CD4-positive, alpha-beta T cell treated with Interleukin-17A for 4 hours (primary cell): ENCODE results near the gene STMND1.

Experiments
- DNase-seq: peaks from one replicate; pipeline ENCODE4 v3.0.0-alpha.2; 2020; ENCODE audit warnings: mixed read lengths

Gene STMND1

DNA sequence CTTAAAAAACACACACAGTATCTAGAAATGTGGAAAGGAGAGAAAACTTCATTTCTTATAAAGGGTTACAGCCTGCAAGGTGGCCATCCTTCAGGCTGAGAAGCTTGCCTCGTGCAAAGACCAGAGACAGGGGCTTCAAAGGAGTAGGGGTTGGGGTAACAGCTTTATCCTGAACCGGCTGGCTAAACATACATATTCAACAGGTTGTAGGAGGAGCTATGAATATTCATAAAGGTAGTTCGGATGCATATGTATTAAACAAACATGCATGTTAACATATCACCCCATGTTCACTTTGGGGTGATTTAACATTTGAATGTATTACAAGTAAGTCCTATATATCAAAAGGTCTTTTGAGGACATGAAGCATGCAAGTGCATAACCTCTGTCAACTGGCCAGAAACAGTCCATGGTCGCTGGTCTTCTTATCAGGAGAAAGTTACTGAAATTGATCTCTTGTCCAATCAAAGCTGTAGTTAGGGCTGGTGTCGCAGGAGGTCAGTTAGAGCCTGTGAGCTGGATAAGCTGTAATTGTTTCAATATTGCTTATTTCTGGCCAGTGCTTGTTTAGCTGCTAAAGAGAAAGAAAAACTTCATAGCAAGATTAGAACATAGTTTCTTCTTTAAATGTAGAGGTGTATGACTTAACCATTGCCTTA is 2.3 kb upstream of the STMND1 start:
- no peak for DNase-seq

DNA sequence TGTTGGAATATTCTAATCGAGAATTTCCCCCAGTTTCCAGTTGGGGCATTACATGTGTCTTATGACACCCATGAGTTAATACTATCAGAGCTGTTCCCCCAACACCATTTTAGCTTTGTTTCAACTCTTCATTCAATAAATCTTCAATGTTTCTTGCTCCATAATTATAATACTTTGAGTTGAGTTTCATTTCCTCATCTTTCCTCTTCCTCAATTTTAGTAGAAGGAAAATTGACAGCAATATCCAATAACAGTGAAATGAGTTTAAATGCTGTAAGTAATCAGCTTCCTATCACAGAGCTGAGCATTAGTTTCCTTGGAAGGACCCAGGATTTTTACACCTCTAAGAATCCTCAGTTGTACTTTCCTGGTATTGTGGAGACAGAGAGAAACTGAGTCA is 1.0 kb upstream of the STMND1 start:
- no peak for DNase-seq

DNA sequence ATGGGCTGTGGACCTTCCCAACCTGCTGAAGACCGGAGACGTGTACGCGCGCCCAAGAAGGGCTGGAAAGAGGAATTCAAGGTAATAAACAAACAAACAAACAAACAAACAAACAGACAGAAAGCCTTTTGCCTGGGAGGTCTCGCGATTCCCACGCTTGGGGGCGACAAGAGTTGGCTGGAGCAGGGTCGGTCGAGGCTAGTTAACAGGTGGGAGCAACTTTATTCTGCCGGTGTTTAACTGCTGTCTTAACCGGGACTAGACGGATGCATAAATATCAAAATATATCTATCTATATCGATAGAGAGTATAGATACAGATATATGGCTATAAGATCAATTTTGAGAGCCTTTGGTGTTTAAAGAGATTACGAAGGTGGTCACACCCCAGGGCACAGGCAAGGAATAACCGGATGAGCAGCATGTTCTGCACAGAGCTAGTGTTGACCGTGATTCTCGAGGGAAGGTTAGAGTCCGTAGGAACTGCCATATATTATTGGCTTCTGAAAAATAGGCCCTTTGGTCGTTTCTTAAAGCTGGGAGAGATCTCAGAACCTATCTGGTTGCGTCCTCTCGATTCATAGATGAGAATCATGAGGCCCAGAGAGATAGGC is 514 bp downstream of the STMND1 start:
- DNase-seq, result no peak

DNA sequence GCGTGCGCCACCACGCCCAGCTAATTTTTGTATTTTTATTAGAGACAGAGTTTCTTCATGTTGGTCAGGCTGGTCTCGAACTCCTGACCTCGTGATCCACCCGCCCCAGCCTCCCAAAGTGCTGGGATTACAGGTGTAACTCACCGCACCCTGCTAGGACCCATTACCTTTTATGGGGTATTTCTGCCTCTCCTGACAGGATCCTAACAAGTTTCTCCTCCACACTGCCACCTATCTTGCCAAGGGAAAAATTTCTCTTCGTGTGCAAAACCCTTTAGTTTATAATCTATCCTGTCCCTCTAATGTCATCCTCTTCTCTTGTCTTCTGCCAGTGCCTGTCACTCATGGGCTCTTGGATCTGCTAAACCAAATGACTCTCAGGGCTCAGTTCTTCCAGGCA is 1.9 kb downstream of the STMND1 start:
- no peak for DNase-seq

- DNase-seq, result no peak
Measured at GRCh38 chr6:17107863-17108262, 6.0 kb downstream of the STMND1 start.

- DNase-seq, result no peak
Measured at GRCh38 chr6:17115251-17116116, 13.6 kb downstream of the STMND1 start.

GRCh38 chr6:17116117-17116440 is 14.2 kb downstream of the STMND1 start:
- DNase-seq, result no peak

- no peak for DNase-seq
Measured at GRCh38 chr6:17120019-17120418, 18.2 kb downstream of the STMND1 start.

DNA sequence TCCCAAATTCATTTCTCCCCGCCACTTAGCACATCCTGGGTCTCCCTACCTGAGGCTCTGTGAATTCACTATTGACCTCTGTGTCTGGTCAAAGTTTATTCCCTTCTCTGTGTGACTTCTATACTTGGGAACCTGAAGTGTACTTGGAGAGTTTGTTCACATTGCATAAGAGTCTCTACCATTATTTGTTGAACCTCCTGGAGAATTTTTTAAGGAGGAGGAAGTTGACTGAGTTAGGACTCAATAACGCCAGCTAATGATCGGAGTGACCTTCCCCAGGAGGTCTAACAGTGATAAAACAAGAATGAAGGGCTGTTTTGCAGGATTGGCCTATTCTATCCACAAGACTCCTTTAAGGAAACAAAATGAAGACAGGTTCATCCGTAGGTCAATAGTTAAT is 23.6 kb downstream of the STMND1 start:
- DNase-seq, result no peak

- DNase-seq, result no peak
Measured at GRCh38 chr6:17130786-17131185, 28.9 kb downstream of the STMND1 start.

DNA sequence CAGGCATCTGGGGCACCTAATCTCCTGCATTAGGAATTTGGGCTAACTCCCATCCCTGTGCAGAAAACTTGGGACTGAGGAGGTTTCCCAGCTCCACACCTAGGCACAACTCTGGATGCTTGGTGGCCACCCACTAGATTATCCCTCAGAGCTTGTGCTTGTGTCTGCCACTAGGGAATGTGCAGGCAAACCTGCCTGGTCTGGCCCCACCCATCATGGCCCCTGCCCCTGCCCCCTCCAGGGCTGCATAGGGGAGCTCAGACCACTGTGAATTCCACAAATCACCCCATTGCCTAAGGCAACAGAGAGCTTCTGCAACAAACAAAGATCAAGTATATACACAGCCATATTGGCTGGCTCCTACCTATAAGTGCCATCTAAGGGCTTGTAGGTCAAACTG is 31.1 kb downstream of the STMND1 start:
- DNase-seq, result no peak

DNA sequence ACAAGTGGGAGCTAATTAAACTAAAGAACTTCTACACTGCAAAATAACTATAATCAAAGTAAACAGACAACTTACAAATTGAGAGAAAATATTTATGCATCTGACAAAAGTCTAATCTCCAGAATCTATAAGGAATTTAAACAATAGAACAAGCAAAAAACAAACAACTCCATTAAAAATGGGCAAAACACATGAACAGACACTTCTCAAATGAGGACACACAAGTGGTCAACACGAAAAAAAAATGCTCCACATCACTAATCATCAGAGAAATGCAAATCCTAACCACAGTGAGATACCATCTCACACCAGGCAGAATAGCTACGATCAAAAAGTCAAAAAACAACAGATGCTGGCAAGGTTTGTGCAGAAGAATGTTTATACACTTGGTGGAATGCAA is 36.2 kb downstream of the STMND1 start:
- no peak for DNase-seq

DNA sequence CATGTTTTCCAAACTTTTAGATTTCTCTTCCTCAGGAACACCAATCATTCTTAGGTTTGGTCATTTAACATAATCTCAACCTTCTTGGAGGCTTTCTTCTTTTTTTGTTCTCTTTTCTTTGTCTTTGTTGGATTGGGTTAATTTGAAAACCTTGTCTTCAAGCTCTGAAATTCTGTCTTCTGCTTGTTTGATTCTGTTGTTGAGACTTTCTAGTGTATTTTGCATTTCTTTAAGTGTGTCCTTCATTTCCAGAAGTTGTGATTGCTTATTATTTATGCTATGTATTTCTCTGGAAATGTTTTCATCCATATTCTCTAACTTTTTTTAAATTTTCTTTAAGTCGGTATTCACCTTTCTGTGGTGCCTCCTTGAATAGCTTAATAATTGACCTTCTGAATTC is 42.2 kb downstream of the STMND1 start:
- no peak for DNase-seq

GRCh38 chr6:17149571-17149970 is 47.7 kb downstream of the STMND1 start:
- no peak for DNase-seq

DNA sequence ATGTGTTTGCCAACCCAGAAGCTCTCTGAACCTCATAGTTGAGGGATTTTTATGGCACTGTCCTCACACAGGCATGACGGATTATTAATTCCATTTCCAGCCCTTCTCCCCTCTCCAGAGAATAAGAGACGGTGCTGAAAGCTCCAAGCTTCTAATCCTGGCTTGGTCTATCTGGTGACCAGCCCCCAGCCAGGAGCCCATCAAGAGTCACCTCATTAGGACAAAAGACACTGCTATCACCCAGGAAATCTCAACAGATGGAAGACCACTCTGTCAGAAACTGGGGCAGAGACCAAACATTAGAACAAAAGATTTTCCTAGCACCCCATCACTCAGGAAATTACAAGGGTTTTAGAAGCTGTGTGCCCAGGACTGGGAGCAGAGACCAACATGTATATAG is 48.2 kb downstream of the STMND1 start:
- DNase-seq, result no peak

DNA sequence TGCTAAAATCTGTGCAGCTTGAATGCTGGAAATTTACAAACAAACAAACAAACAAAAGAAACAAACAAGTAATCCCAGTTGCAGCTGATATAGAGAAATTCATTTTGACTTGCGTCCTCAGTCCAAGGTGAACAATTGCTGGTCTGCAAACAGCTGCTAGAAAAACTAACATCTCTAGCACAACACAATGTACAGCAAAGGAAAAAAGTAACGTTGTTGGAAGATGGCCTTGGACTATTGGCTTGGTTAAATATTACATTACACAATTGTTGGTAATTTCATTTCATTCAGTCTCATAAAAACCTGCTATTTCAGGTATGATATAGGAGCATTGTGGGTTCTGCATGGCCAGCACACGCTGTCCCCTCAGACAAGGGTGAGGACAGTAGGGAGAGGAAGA is 50.0 kb downstream of the STMND1 start:
- DNase-seq, result no peak

DNA sequence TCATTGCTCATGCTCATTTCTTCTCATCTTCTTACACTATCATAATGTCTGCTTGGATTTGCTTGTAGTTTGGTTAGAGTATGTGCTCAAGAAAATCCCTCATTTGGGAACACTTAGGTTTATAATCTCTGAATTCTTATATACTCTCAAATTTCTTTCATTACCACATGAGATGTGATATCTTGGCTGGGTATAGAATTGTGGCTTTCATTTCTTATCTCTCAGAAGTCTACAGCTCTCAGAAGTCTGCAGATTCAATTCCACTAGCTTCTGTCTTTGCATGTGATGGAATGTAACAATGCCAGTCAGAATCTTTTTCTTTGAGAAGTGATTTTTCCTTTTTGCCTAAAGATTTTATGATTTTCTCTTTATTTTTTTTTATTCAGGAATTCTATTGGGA is 50.9 kb downstream of the STMND1 start:
- DNase-seq, result no peak

- peak; percentile 71 for DNase-seq
Measured at GRCh38 chr6:17156112-17156921, 54.5 kb downstream of the STMND1 start.

DNA sequence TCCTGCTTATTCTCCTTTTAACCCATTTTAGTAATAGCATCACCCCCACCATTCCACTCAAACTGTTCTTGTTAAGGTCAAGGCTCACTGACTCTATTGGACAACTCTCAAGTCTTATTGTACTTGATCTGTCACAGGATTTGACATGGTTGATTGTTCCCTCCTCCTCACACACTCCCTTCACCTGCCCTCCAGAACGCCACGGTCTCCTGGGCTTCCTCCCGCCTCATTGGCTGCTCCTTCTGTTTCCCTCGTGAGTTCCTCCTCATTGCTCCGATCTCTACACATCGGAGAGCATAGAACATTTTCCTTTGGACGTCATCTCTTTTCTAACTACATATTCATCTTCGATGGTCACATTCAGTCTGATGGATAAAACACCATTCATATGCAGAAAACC is 55.1 kb downstream of the STMND1 start:
- no peak for DNase-seq

DNA sequence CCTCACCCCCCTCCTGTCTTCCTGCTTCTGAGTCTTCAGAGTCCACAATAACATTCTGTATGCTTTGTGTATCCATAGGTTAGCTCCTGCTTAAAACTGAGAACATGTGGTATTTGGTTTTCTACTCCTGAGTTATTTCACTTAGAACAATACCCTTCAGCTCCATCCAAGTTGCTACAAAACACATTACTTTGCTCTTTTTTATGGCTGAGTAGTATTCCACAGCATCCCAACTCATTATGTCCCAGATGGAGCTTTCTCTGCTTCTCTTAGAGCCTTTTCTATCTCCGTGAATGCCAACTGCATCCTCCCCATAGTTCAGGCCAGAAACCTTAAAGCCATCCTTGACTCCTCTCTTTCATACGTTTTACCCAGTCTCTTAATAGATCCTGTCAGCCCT is 55.8 kb downstream of the STMND1 start:
- no peak for DNase-seq

DNA sequence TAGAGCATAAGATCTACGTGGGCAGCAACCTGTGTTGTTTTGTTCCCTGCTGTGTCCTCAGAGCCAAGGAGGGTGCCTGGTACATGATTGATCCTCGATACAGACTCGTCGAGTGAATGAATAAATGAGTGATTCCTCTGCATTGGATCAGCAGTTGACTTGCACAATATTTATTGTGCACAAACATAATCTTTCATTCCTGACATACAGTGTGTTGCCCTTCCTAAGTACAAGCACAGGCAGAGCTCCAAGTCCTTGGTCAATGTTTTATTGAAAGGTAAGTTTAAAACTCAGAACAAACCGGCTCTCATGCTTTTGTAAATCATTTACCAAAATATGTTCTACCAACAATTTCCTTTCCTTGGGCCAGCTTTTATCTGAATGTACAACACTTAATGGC is 57.4 kb downstream of the STMND1 start:
- DNase-seq, result no peak

GRCh38 chr6:17161076-17161475 is 59.2 kb downstream of the STMND1 start:
- DNase-seq, result no peak

DNA sequence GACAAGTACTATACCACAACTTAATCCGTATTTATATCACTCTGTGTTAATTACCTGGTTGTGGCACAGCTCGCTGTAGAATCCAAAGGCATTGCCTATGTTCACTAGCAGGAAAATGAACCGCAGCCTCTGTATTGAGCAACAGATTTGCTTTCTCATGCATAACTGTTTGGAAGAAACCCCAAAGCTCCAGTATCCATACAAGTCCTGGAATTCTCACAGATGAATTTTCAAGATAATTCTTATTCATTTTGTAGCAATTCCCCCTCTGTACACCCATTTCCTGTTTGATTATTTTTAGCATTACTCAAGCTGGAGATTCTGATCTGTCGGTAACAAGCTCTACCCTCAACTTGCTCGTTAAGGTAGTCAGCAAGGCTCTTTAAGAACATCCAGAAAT is 63.5 kb downstream of the STMND1 start:
- no peak for DNase-seq
